Measurements from ENCODE around the gene CCDC12.

The CCDC12 gene

GRCh38 chr3:46994801-46995731 is 18.5 kb upstream of the CCDC12 start:
- no peak for DNase-seq

- no peak for DNase-seq
Measured at GRCh38 chr3:46993986-46994385, 17.4 kb upstream of the CCDC12 start.

- DNase-seq, result no peak
Measured at GRCh38 chr3:46993292-46993691, 16.7 kb upstream of the CCDC12 start.

- no peak for DNase-seq
Measured at GRCh38 chr3:46992231-46992630, 15.7 kb upstream of the CCDC12 start.

- no peak for DNase-seq
Measured at GRCh38 chr3:46991406-46992165, 15.0 kb upstream of the CCDC12 start.

- no peak for DNase-seq
Measured at GRCh38 chr3:46990573-46991374, 14.2 kb upstream of the CCDC12 start.

GRCh38 chr3:46989146-46989810 is 12.7 kb upstream of the CCDC12 start:
- DNase-seq, result no peak

DNA sequence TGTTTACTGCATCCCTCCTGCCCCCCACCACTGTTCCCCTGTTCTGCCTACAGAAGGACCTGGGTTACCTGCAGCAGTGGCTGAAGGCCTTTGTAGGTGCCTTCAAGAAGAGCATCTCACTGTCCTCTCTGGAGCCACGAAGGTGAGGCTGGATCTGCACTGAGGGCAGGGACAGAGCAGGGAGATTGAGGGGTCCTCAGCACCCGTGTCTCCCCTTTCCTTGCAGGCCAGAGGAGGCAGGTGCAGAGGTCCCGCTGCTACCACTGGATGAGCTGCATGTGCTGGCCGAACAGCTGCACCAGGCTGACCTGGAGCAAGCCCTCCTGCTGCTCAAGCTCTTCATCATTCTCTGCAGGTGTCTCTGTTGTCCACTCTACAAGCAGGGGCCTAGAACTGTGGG is 12.1 kb upstream of the CCDC12 start:
- DNase-seq, result no peak

DNA sequence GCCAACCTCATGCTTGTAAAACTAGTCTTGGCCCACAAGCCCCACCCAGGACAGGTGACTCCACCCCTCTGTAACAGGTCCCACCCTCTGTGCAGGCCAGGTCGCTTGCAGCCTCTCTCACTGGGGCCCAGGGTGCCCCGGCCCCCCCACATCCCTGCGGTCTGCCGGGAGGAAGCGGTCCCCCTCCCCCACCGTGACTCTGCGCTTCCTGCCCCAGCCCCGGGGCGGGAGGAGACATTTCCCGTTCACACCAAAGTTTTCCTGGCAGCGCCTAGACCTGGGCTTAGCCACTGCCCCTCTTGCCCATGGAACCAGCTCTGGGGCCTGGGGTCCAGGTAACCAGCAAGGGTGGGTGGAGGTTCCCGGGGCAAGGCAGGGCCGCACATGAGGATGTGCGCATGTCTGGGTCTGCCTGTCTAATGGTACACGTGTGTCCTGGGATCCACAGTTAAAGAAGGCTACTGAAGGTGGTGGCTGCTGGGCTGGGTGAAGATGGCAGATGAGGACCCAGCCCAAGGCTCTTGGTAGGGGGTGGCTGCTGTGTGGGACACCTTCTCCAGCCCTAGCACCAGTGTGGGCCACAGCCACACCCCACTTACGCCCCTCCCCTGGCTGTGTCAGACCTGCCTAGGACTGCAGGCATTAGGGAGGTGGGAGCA is 11.3 kb upstream of the CCDC12 start:
- DNase-seq, result no peak

GRCh38 chr3:46987319-46987742 is 10.8 kb upstream of the CCDC12 start:
- DNase-seq, result no peak

DNA sequence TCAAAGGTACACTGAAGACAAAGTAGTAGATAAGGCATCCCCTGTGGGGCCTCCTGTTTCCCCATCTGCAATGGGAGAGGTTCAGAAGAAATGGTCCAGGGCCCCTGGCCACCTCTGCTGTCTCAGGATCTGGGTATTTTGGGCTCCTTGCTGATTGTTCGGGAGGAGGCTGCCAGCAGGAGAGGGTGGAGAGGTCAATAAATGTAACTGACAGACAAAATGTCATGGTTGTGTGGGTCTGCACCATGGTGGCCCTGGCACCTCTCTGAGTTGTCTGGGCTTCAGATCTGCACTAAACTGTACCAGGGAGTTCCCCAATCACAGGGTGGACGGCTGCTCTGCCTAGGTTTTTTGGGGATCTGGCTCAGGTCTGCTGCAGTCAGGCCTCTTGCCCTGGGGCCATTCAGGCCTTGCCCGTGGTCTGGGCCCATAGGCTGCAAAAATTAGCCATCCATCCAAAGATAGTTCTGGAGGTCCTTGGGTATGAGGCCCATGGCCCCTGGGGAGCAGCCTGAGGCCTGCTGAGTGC is 10.3 kb upstream of the CCDC12 start:
- DNase-seq, result no peak

DNA sequence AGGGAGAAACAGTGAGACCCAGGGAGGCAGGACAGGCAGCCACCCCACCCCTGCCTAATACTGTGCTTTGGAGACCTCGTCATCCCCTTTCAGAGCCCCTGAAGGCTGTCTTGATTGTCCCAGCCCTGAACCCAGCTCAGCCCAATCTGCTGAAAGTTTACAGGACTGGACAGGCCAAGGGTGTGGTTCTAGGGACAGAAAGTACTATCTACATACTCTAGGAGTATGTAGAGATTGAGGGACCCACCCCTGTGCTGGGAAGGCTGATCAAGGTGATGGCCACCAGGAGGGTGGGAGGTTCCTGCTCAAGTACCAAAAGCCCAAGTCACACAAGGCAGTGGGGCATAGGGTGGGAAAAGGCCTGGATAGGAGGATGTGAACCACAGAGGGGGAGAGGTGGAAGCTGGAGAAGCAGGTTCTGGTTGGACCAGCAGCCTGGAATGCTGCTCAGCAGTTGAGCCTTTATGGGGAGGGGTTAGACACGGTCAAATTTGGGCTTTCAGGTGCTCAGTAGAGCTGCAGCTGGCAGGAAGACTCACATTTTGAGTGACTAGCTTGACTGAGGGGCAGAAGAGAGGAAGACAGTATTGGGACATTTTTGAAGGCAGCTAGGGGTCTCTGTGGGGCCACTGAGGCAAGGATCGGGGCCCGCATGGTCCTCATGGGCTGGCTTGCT is 9.6 kb upstream of the CCDC12 start:
- no peak for DNase-seq

DNA sequence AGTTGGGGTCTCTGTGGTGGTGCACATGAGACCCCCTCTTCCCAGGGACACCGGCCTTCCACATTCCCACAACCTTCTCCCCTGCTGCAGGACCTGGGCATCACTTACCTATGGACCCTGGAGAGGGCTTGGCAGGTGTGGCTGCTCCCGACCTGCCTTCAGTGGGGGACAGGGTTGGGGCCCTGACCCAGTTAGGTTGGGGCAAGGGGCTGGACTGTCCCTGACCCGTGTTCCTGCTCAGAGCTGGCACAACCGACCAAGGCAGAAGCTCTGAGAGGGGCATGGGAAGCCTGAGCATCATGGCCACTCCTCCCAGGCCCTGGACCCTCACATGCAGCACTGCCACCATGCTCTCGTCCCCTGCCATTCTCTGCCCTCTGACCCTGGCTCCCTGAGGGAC is 9.0 kb upstream of the CCDC12 start:
- no peak for DNase-seq

GRCh38 chr3:46984591-46985459 is 8.3 kb upstream of the CCDC12 start:
- DNase-seq, result no peak

DNA sequence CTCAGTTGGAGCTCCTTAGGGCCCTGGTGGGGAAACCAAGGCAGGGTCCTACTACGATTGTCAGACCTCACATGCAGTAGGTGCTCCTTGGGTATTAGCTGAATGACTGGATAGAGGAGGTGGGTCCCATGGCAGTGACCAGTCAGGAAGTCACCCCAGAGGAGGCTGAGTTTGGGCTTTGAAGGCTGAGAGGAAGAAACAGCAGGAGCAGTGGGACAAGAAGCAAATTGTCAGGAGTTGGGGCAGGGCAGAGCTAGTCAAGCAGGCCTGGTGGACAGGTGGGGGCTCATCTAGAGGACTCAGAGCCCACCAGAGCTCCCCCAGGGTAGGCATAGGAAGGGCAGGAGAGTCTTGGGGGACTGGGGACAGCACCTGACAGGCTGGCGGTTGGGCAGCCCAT is 6.0 kb upstream of the CCDC12 start:
- no peak for DNase-seq

DNA sequence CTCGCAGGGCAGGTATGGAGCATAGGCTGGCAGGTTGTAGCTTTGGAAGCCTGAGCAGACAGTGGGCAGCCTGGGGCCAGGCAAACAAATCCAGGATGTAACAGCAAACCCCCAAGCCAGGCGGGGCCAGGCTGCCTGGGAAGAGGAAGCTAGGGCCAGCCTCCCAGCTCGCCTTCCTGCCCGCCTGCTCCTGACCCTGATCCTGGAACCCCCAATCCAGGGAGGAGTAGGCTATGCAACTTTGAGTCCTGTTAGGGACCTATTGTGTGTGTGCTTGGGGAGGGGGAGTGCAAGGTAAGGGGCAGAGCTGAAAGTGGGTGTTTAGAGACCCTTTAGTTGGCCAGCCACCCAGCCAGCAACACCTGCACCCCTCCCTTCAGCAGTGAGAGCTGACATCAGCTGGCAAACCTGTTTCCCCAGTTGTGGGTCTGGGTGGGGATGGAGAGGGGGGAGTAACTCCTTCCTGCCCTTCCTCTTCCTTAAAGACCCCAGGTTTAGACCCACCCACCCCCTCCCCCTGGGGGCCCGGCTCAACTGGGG is 5.5 kb upstream of the CCDC12 start:
- DNase-seq, result no peak

- DNase-seq, result no peak
Measured at GRCh38 chr3:46979958-46980497, 3.5 kb upstream of the CCDC12 start.

DNA sequence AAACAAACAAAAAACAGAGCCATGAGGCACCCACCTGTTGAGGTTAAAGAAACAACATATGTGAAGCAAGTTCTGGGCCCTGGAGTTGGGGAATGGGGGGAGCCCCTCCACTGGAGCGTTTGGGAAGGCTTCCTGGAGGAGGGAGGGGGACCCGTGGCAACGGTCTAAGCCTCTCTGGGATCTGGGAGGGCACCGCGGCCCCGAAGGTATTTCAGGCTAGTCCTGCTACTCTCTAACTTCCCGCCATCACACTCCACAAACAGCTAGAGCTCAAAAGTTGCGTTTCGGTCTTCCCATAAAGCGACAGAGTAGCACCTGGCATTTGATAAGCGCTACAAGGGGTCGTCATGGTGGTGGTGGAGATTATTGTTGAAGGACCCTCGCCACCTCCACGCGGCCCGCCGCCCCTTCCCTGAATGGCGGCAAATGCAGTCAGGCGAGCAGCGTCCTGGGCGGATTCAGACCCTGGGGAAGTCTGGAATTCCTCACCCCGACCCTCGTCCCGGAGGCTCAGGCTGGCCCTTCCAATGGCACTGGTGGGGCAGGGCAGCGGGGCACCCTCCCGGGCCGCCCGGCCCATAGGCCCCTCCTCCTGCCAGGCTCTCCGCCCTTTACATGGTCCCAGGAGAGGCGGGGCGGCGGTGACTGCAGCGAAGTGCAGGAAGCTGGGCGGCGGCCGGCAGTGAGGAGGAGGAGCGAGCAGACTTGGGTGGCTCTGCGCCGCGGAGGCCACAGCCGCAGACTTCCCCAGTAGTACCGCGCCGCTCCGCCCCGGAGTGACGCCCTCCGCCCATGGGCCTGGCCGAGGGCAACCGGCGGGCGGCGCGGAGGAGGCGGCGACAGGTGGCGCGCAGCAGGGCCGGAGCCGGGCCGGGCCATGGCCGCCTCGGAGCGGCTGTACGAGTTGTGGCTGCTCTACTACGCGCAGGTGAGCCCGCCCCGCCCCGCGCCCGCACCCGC is 2.7 kb upstream of the CCDC12 start, which contains the start of gene NBEAL2:
NBEAL2 (plus strand) TSS at position 682 of the 960 bp plus-strand sequence; CDS start at position 878, 196 bp downstream.
- no peak for DNase-seq

Data from cortex of kidney (tissue), 1 donor.